K562 (cell line): Measurements from ENCODE around the gene DYNC2I2. TPM values are rescaled to one million over a fixed set of nuclear protein-coding genes. Genes with fewer than 3 reads are reported as not detected.

Source experiments
- ARID1B ChIP-seq: fragments of 450-650 bp; IDR thresholded peaks from 2 replicates; pipeline ENCODE4 v1.6.1; 2016; ENCODE audit warnings: antibody characterized with exemption, mild to moderate bottlenecking, inconsistent platforms
- ATF7 ChIP-seq: fragments of 450-650 bp; IDR thresholded peaks from 2 replicates; pipeline ENCODE4 v1.7.1; 2014; ENCODE audit warnings: mild to moderate bottlenecking, moderate library complexity
- CREM ChIP-seq: IDR thresholded peaks from 2 replicates; pipeline ENCODE4 v1.6.1; 2014; ENCODE audit warnings: antibody characterized with exemption, low read depth
- DACH1 ChIP-seq: fragments of 450-650 bp; IDR thresholded peaks from 2 replicates; pipeline ENCODE4 v1.6.1; 2018; ENCODE audit not compliant: partially characterized antibody
- DPF2 ChIP-seq: fragments of 450-650 bp; IDR thresholded peaks from 2 replicates; pipeline ENCODE4 v1.6.1; 2016
- EP300 ChIP-seq: IDR thresholded peaks from 2 replicates; pipeline ENCODE4 v1.6.1; 2012; ENCODE audit warnings: low read length, improper control_type of control experiment
- IRF9 ChIP-seq: fragments of 450-650 bp; IDR thresholded peaks from 2 replicates; pipeline ENCODE4 v1.6.1; 2016; ENCODE audit warnings: missing biosample characterization, missing genetic modification characterization
- KLF16 ChIP-seq: IDR thresholded peaks from 2 replicates; pipeline ENCODE4 v1.6.1; 2016; ENCODE audit warnings: antibody characterized with exemption
- L3MBTL2 ChIP-seq: fragments of 450-650 bp; IDR thresholded peaks from 2 replicates; pipeline ENCODE4 v1.6.1; 2016; ENCODE audit warnings: mild to moderate bottlenecking, moderate library complexity
- NBN ChIP-seq: fragments of 450-650 bp; IDR thresholded peaks from 2 replicates; pipeline ENCODE4 v1.6.1; 2016; ENCODE audit warnings: low read depth, mild to moderate bottlenecking
- NFIC ChIP-seq: fragments of 450-650 bp; IDR thresholded peaks from 2 replicates; pipeline ENCODE4 v1.6.1; 2017; ENCODE audit warnings: mild to moderate bottlenecking, inconsistent platforms
- PRDM10 ChIP-seq: fragments of 450-650 bp; IDR thresholded peaks from 2 replicates; pipeline ENCODE4 v1.6.1; 2018; ENCODE audit not compliant: partially characterized antibody
- RBM39 ChIP-seq: fragments of 200-400 bp; formaldehyde crosslinking; optimal IDR thresholded peaks from 2 replicates; pipeline ENCODE3; 2018; ENCODE audit warnings: low read depth, low read length
- TCF3 ChIP-seq: sonication (generic); formaldehyde crosslinking; IDR thresholded peaks from 2 replicates; pipeline ENCODE4 v1.4.0; 2020; ENCODE audit warnings: mild to moderate bottlenecking, missing genetic modification reagents
- TFAP4 ChIP-seq: sonication (generic); formaldehyde crosslinking; IDR thresholded peaks from 2 replicates; pipeline ENCODE4 v1.8.0; 2022; ENCODE audit warnings: missing genetic modification reagents, mild to moderate bottlenecking, moderate library complexity, borderline replicate concordance
- ZNF232 ChIP-seq: sonication (generic); formaldehyde crosslinking; IDR thresholded peaks from 2 replicates; pipeline ENCODE4 v1.8.0; 2022; ENCODE audit warnings: mild to moderate bottlenecking, missing genetic modification reagents
- ZNF354B ChIP-seq: fragments of 250-450 bp; sonication (Bioruptor Pico); IDR thresholded peaks from 2 replicates; pipeline ENCODE4 v1.4.0; 2020
- ZNF431 ChIP-seq: sonication (generic); formaldehyde crosslinking; IDR thresholded peaks from 2 replicates; pipeline ENCODE4 v1.8.0; 2022; ENCODE audit warnings: mild to moderate bottlenecking, missing genetic modification reagents
- ZNF764 ChIP-seq: fragments of 250-450 bp; sonication (Bioruptor Pico); IDR thresholded peaks from 2 replicates; pipeline ENCODE4 v1.4.0; 2020; ENCODE audit warnings: low read depth, mild to moderate bottlenecking, moderate library complexity
- polyA plus RNA-seq, 8 experiments: library from polyadenylated mRNA; depleted of rRNA in 4 of 8; stranded (reverse) in 5 of 8; unstranded in 3 of 8; fragments of >200 nt; fragmentation: Nextera tagmentation in 2 of 8; fragmentation: Illumina TruSeq in 1 of 8; extraction: Ambion mirVana in 2 of 8; extraction: Trizol in 1 of 8; gene quantifications; 2 replicates each; pipeline versions ENCODE4 v1.2.1 to v1.2.3, GENCODE V29; 2011 to 2014; ENCODE audit warnings: inconsistent platforms in 1 of 8, missing spikeins in 1 of 8
- total RNA-seq, 7 experiments: library from RNA; depleted of rRNA in 6 of 7; stranded (reverse); fragments of >200 nt in 6 of 7; fragmentation: Illumina TruSeq in 2 of 7; extraction: Trizol in 2 of 7; gene quantifications; 2 replicates each; pipeline versions ENCODE4 v1.2.1 to v1.2.3, GENCODE V29; 2011 to 2021; ENCODE audit warnings: low replicate concordance in 1 of 7
- TF ChIP-seq, protein P1 (sequence below): fragments of 450-650 bp; formaldehyde crosslinking; IDR thresholded peaks from 2 replicates; pipeline ENCODE4 v1.4.0; 2022; ENCODE audit warnings: missing genetic modification characterization
- TF ChIP-seq, protein P2 (sequence below): fragments of 450-650 bp; IDR thresholded peaks from 2 replicates; pipeline ENCODE4 v1.6.1; 2016; ENCODE audit warnings: borderline replicate concordance

DYNC2I2 gene
- total and polyA plus RNA-seq, 9 of the 15 experiments (the other 6 are each of a cell fraction or from before 2014, with no cell fraction given): 1.5 to 249 (median 70.0) TPM

DNA sequence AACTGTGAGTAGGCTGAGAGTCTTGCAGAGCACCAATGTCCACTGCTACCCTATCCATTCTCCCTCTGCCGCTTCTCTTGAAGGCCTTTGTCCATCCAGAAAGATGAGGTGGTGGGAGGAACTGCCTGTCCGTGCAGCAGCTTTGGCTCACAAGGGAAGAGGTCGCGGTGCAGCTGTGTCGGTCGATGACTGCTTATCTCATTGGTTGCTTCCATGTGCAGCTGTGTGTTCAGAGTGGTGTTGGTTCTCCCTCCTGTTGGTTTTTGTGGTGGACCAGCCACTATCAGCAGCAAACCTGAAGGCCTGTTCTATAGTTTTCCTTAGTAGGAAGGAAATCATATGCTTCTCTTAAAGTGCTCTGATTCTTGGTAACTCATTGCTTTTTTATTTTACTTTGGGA, 63.6 kb downstream of the DYNC2I2 start (continued):
- TF ChIP-seq EP300 (peak; percentile 38; the same call in 1 of the 2 replicates), TFAP4 (CRISPR knock-in tag) (peak; percentile 91), NBN (0 out of 2 replicates have a peak, but pooled peaks have one; percentile 38), ZNF354B (CRISPR knock-in tag) (no peak), PRDM10 (peak; percentile 82), DACH1 (no peak), ZNF764 (CRISPR knock-in tag) (no peak), TCF3 (CRISPR knock-in tag) (peak; percentile 99), CREM (peak; percentile 45), ATF7 (peak; percentile 24; the same call in 1 of the 2 replicates), ZNF232 (CRISPR knock-in tag) (no peak), L3MBTL2 (peak; percentile 52; the same call in 1 of the 2 replicates), ZNF431 (CRISPR knock-in tag) (no peak), NFIC (peak; percentile 89), RBM39 (no peak), KLF16 (peak; percentile 90), IRF9 (tag) (no peak), ARID1B (peak; percentile 87), DPF2 (peak; percentile 67)
- TF ChIP-seq, protein P1, sequence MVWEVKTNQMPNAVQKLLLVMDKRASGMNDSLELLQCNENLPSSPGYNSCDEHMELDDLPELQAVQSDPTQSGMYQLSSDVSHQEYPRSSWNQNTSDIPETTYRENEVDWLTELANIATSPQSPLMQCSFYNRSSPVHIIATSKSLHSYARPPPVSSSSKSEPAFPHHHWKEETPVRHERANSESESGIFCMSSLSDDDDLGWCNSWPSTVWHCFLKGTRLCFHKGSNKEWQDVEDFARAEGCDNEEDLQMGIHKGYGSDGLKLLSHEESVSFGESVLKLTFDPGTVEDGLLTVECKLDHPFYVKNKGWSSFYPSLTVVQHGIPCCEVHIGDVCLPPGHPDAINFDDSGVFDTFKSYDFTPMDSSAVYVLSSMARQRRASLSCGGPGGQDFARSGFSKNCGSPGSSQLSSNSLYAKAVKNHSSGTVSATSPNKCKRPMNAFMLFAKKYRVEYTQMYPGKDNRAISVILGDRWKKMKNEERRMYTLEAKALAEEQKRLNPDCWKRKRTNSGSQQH: no peak
- TF ChIP-seq, protein P2, sequence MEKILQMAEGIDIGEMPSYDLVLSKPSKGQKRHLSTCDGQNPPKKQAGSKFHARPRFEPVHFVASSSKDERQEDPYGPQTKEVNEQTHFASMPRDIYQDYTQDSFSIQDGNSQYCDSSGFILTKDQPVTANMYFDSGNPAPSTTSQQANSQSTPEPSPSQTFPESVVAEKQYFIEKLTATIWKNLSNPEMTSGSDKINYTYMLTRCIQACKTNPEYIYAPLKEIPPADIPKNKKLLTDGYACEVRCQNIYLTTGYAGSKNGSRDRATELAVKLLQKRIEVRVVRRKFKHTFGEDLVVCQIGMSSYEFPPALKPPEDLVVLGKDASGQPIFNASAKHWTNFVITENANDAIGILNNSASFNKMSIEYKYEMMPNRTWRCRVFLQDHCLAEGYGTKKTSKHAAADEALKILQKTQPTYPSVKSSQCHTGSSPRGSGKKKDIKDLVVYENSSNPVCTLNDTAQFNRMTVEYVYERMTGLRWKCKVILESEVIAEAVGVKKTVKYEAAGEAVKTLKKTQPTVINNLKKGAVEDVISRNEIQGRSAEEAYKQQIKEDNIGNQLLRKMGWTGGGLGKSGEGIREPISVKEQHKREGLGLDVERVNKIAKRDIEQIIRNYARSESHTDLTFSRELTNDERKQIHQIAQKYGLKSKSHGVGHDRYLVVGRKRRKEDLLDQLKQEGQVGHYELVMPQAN: no peak
